PFSK-1 (cell line): ENCODE results near the gene PPP1R13L.

Source experiments
- POLR2AphosphoS5 ChIP-seq: IDR thresholded peaks from 2 replicates; pipeline ENCODE4 v1.6.1; 2012; ENCODE audit warnings: low read depth, mild to moderate bottlenecking, control low read depth, low read length, moderate library complexity
- TF ChIP-seq, protein P1 (sequence below), 2 experiments: IDR thresholded peaks; 2 replicates each; pipeline versions ENCODE4 v1.6.1 to v1.8.0; 2011 to 2012; ENCODE audit warnings: low read depth in 2 of 2, low read length in 2 of 2, control low read depth in 1 of 2, inconsistent platforms in 1 of 2, mild to moderate bottlenecking in 1 of 2, moderate library complexity in 1 of 2; ENCODE audit not compliant: insufficient read depth in 1 of 2

DNA sequence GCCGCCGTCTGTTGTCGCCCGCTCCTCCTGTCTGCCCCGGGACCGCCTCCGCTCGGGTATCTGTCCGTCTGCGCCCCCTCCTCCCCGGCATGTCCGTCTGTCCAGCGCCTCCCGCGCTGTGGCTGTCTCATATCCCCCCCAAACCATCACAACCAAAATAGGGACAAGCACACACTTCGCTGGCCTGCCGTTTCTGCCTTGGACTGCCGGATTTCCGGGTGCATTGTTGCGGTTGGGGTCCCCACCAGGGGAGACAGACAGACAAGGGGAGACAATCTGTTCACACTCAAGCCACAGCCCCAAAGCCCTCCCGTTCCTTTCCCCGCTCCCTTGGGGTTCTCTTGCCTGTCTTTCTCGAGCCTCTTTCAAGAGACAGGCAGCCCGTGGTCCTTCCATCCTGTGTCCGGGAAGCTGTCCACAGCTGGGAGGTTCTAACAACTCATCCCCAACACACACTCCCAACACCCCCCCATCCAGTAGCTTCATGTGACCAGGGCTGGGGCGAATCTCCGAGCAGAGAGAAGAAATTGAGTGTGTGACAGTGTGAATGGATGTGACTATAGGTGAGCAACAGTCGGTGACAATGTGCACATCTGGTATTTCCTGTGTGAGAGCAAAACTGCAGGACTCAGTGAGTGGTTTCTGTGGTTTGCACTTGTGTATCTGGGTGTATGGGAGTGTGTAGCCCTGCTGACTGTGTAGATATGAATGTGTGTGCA is 46.4 kb upstream of the PPP1R13L start:
- TF ChIP-seq, protein P1, sequence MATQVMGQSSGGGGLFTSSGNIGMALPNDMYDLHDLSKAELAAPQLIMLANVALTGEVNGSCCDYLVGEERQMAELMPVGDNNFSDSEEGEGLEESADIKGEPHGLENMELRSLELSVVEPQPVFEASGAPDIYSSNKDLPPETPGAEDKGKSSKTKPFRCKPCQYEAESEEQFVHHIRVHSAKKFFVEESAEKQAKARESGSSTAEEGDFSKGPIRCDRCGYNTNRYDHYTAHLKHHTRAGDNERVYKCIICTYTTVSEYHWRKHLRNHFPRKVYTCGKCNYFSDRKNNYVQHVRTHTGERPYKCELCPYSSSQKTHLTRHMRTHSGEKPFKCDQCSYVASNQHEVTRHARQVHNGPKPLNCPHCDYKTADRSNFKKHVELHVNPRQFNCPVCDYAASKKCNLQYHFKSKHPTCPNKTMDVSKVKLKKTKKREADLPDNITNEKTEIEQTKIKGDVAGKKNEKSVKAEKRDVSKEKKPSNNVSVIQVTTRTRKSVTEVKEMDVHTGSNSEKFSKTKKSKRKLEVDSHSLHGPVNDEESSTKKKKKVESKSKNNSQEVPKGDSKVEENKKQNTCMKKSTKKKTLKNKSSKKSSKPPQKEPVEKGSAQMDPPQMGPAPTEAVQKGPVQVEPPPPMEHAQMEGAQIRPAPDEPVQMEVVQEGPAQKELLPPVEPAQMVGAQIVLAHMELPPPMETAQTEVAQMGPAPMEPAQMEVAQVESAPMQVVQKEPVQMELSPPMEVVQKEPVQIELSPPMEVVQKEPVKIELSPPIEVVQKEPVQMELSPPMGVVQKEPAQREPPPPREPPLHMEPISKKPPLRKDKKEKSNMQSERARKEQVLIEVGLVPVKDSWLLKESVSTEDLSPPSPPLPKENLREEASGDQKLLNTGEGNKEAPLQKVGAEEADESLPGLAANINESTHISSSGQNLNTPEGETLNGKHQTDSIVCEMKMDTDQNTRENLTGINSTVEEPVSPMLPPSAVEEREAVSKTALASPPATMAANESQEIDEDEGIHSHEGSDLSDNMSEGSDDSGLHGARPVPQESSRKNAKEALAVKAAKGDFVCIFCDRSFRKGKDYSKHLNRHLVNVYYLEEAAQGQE (IDR thresholded peaks at IDR 0.05; ENCODE audit: insufficient read depth in 1 of 2, low read depth in 2 of 2, low read length in 2 of 2), result 0 out of 4 replicates have a peak, but pooled peaks of 1 of the 2 experiments have one; percentile 32
- no peak for TF ChIP-seq POLR2AphosphoS5
